Measurements from ENCODE around the gene MTM1.

The MTM1 gene

GRCh38 chrX:150635952-150636351, 67.5 kb downstream of the MTM1 start:
- TF ChIP-seq POLR2AphosphoS5 (IDR thresholded peaks at IDR 0.05; ENCODE audit: low read depth, low read length) (no peak), TAF1 (IDR thresholded peaks at IDR 0.05; ENCODE audit: borderline replicate concordance, insufficient read depth, low read length) (no peak), FOXP2 (optimal IDR thresholded peaks at IDR 0.05; ENCODE audit: borderline replicate concordance, extremely low read depth, extremely low read length, insufficient read depth) (no peak), SIN3A (IDR thresholded peaks at IDR 0.05; ENCODE audit: borderline replicate concordance, insufficient read depth, low read length) (no peak)
- TF ChIP-seq, protein P1, sequence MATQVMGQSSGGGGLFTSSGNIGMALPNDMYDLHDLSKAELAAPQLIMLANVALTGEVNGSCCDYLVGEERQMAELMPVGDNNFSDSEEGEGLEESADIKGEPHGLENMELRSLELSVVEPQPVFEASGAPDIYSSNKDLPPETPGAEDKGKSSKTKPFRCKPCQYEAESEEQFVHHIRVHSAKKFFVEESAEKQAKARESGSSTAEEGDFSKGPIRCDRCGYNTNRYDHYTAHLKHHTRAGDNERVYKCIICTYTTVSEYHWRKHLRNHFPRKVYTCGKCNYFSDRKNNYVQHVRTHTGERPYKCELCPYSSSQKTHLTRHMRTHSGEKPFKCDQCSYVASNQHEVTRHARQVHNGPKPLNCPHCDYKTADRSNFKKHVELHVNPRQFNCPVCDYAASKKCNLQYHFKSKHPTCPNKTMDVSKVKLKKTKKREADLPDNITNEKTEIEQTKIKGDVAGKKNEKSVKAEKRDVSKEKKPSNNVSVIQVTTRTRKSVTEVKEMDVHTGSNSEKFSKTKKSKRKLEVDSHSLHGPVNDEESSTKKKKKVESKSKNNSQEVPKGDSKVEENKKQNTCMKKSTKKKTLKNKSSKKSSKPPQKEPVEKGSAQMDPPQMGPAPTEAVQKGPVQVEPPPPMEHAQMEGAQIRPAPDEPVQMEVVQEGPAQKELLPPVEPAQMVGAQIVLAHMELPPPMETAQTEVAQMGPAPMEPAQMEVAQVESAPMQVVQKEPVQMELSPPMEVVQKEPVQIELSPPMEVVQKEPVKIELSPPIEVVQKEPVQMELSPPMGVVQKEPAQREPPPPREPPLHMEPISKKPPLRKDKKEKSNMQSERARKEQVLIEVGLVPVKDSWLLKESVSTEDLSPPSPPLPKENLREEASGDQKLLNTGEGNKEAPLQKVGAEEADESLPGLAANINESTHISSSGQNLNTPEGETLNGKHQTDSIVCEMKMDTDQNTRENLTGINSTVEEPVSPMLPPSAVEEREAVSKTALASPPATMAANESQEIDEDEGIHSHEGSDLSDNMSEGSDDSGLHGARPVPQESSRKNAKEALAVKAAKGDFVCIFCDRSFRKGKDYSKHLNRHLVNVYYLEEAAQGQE (IDR thresholded peaks at IDR 0.05; ENCODE audit: insufficient read depth in 1 of 2, low read depth in 2 of 2, low read length in 2 of 2), result no peak

DNA sequence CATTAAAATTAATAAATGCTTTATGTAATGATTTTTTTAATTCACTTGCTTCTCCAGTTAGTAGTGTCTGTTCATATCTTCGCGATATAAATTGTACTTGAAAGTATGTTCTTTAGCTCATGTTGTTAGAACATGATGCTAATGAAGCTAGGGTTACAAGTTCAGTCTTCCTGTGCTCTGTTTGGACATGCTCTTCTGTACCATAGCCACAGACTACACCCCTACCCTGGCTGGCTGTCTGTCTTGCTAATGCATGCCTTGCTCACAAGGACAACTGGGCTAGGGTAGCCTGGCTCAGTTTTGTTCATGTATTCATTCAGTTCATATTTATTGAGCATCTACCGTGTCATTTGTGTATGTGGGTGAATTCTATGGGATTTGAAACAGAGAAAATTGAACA, 74.0 kb downstream of the MTM1 start:
- TF ChIP-seq POLR2AphosphoS5 (IDR thresholded peaks at IDR 0.05; ENCODE audit: low read depth, low read length) (no peak), SIN3A (IDR thresholded peaks at IDR 0.05; ENCODE audit: borderline replicate concordance, insufficient read depth, low read length) (no peak), TAF1 (IDR thresholded peaks at IDR 0.05; ENCODE audit: borderline replicate concordance, insufficient read depth, low read length) (no peak), FOXP2 (optimal IDR thresholded peaks at IDR 0.05; ENCODE audit: borderline replicate concordance, extremely low read depth, extremely low read length, insufficient read depth) (no peak)
- TF ChIP-seq, protein P1 (IDR thresholded peaks at IDR 0.05; ENCODE audit: insufficient read depth in 1 of 2, low read depth in 2 of 2, low read length in 2 of 2), result no peak

DNA sequence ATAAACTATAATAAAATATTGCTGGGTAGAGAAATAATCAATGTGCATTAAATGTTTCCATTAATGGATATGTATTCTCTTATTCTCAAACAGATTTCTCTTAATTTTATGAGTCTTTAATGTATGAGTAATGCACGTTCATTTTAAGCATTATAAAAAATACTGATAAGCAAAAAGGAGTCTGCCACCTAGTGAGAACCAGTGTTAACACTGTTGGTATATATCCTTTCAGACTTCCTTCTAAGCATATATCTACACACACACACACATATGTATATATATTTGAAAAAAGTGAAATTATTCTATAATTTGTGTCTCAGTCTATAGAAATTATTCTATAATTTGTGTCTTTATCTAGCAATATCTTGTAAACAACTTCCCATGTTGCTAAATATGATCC, 74.8 kb downstream of the MTM1 start:
- no peak for TF ChIP-seq SIN3A (IDR thresholded peaks at IDR 0.05; ENCODE audit: borderline replicate concordance, insufficient read depth, low read length)
- TF ChIP-seq POLR2AphosphoS5 (IDR thresholded peaks at IDR 0.05; ENCODE audit: low read depth, low read length), result no peak
- TF ChIP-seq TAF1 (IDR thresholded peaks at IDR 0.05; ENCODE audit: borderline replicate concordance, insufficient read depth, low read length), result no peak

DNA sequence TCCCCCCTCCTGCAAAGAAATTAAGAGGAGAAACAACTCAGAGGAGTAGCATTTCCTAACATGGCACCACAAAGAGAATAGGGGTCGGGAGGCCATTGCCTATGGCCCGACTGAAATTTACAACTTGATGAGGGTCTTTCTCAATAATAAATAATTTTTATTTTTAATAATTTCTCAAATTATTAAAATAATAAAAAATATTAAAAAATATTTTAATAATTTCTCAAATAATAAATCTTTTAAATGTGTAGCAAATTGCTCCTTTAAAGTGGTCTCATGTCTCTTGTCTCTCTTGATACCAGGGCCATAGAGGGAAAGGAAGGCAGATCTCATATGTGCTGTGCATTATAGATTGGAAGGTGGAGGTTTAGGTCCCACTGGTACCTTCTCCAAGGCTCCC, 75.5 kb downstream of the MTM1 start:
- no peak for TF ChIP-seq POLR2AphosphoS5 (IDR thresholded peaks at IDR 0.05; ENCODE audit: low read depth, low read length)
- TF ChIP-seq TAF1 (IDR thresholded peaks at IDR 0.05; ENCODE audit: borderline replicate concordance, insufficient read depth, low read length), result no peak
- TF ChIP-seq, protein P1 (IDR thresholded peaks at IDR 0.05; ENCODE audit: insufficient read depth in 1 of 2, low read depth in 2 of 2, low read length in 2 of 2), result no peak
- no peak for TF ChIP-seq SIN3A (IDR thresholded peaks at IDR 0.05; ENCODE audit: borderline replicate concordance, insufficient read depth, low read length)
- TF ChIP-seq FOXP2 (optimal IDR thresholded peaks at IDR 0.05; ENCODE audit: borderline replicate concordance, extremely low read depth, extremely low read length, insufficient read depth), result no peak

DNA sequence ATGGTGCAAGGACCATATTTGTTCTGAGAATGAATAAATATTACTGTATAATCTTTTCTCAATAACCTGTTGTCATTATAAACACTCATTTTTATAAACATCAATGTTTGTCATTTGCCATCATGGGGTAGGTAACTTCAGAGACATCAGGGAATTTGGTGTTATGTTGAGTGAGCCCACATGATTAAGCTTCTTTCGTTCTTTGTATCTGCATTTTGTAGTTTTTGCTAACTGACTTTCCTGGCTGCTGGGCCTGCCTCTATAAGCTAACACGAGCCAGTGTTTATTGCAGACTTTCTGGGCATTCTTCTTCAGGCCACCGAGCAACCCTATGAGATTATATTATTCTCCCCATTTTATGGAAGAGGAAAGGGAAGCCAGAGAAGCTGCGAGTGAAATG, 76.0 kb downstream of the MTM1 start:
- TF ChIP-seq POLR2AphosphoS5 (IDR thresholded peaks at IDR 0.05; ENCODE audit: low read depth, low read length) (no peak), FOXP2 (optimal IDR thresholded peaks at IDR 0.05; ENCODE audit: borderline replicate concordance, extremely low read depth, extremely low read length, insufficient read depth) (no peak), TAF1 (IDR thresholded peaks at IDR 0.05; ENCODE audit: borderline replicate concordance, insufficient read depth, low read length) (no peak), SIN3A (IDR thresholded peaks at IDR 0.05; ENCODE audit: borderline replicate concordance, insufficient read depth, low read length) (no peak)
- TF ChIP-seq, protein P1 (IDR thresholded peaks at IDR 0.05; ENCODE audit: insufficient read depth in 1 of 2, low read depth in 2 of 2, low read length in 2 of 2), result no peak

Data from PFSK-1 (cell line).